ENCODE data around the gene TIPRL. TPM values are rescaled to one million over a fixed set of nuclear protein-coding genes. Genes with fewer than 3 reads are reported as not detected.

TIPRL gene
- total RNA-seq, 1 experiment from 2014 or later, result 50.0 TPM

DNA sequence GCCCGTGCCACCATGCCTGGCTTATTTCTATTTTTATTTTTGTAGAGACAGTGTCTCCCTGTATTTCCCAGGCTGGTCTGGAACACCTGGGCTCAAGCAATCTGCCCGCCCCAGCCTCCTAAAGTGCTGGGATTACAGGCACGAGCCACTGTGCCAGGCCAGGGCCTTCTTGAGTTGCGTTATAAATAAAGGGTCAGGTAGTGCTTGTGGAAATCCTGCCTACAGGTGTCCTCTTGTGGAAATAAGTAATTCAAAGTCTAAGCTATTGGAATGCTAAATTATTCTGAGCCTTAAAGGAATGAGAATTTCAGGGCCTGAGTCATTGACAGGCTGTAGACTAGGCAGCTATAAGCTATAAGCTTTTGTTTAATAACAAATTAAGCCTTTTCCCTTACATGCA lies 38.9 kb downstream of the TIPRL start:
- ChIA-PET CTCF (interaction anchor here (0.6 kb wide), 1 partner anchor 53 kb away, joined by 3 read pairs; no protein-coding TSS in a partner anchor), POLR2A (ENCODE audit: low non-redundant PET) (no interaction called here)
- no peak for TF ChIP-seq EZH2 (IDR thresholded peaks at IDR 0.05; ENCODE audit: borderline replicate concordance, low read depth, low read length, poor library complexity, severe bottlenecking)
- no TSS peak for BruUV-seq (replicated peaks)
- H3K27me3 ChIP-seq (replicated peaks; ENCODE audit: insufficient read depth, low read depth, low read length, poor library complexity), result no peaks in the 10 kb centered on the region
- H3K36me3 ChIP-seq (ENCODE audit: insufficient read depth, low read length, poor library complexity, severe bottlenecking), result no peaks in the 10 kb centered on the region
- H3K4me1 ChIP-seq (ENCODE audit: insufficient read depth, low read length, poor library complexity, severe bottlenecking), result no peaks in the 10 kb centered on the region
- no peak overlapping the region for H3K4me3 ChIP-seq (ENCODE audit: low read depth, low read length, poor library complexity, severe bottlenecking)
- no peak for DNase-seq (ENCODE audit: low spot score)
- H3K27ac ChIP-seq (ENCODE audit: low read depth, low read length, poor library complexity, severe bottlenecking), result no peak overlapping the region
- intact Hi-C loops (cut with micrococcal nuclease; ENCODE audit: unreplicated experiment), result no loop called here
- no peaks in the 10 kb centered on the region for H3K9me3 ChIP-seq (ENCODE audit: low read depth, low read length, poor library complexity, severe bottlenecking)

DNA sequence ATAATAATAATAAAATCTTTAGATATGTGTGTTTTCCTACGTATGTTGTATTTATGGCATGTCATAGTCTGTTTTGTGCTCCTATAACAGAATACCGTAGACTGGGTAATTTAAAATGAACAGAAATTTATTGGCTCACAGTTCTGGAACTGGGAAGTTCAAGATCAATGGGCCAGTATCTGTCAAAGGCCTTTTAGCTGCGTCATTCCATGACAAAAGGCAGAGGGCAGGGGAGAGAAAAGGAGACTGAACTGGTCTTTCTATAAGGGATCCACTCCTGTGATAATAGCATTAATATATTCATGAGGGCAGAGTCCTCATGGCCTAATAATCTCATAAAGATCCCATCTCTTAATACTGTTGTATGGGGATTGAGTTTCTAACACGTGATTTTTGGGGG lies 39.9 kb downstream of the TIPRL start:
- no peak overlapping the region for H3K27ac ChIP-seq (ENCODE audit: low read depth, low read length, poor library complexity, severe bottlenecking)
- POLR2A ChIA-PET (ENCODE audit: low non-redundant PET), result no interaction called here
- H3K4me1 ChIP-seq (ENCODE audit: insufficient read depth, low read length, poor library complexity, severe bottlenecking), result no peaks in the 10 kb centered on the region
- TF ChIP-seq EZH2 (IDR thresholded peaks at IDR 0.05; ENCODE audit: borderline replicate concordance, low read depth, low read length, poor library complexity, severe bottlenecking), result no peak
- TF ChIP-seq, protein P1, sequence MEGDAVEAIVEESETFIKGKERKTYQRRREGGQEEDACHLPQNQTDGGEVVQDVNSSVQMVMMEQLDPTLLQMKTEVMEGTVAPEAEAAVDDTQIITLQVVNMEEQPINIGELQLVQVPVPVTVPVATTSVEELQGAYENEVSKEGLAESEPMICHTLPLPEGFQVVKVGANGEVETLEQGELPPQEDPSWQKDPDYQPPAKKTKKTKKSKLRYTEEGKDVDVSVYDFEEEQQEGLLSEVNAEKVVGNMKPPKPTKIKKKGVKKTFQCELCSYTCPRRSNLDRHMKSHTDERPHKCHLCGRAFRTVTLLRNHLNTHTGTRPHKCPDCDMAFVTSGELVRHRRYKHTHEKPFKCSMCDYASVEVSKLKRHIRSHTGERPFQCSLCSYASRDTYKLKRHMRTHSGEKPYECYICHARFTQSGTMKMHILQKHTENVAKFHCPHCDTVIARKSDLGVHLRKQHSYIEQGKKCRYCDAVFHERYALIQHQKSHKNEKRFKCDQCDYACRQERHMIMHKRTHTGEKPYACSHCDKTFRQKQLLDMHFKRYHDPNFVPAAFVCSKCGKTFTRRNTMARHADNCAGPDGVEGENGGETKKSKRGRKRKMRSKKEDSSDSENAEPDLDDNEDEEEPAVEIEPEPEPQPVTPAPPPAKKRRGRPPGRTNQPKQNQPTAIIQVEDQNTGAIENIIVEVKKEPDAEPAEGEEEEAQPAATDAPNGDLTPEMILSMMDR (conservative IDR thresholded peaks at IDR 0.05; ENCODE audit: low read depth, low read length), result no peak
- BruUV-seq (replicated peaks), result no TSS peak
- DNase-seq (ENCODE audit: low spot score), result no peak
- no peaks in the 10 kb centered on the region for H3K36me3 ChIP-seq (ENCODE audit: insufficient read depth, low read length, poor library complexity, severe bottlenecking)
- no peaks in the 10 kb centered on the region for H3K27me3 ChIP-seq (replicated peaks; ENCODE audit: insufficient read depth, low read depth, low read length, poor library complexity)
- no peak overlapping the region for H3K4me3 ChIP-seq (ENCODE audit: low read depth, low read length, poor library complexity, severe bottlenecking)
- intact Hi-C loops (cut with micrococcal nuclease; ENCODE audit: unreplicated experiment), result no loop called here
- CTCF ChIA-PET, result no interaction called here
- H3K9me3 ChIP-seq (ENCODE audit: low read depth, low read length, poor library complexity, severe bottlenecking), result peaks cover 5% of the 10 kb centered on the region

DNA sequence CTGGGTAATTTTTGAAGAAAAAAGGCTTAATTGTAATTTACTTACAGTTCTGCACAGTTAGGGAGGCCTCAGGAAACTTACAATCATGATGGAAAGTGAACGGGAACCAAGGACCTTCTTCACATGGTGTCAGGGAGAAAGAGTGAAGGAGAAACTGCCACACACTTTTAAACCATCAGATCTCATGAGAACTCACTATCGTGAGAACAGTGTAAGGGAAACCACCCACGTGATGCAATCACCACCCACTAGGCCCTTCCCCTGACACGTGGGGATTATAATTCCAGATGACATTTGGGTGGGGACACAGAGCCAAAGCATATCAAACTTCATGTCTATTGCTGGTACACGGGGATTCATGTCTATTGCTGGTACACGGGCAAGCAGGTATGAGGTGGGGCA lies 41.7 kb downstream of the TIPRL start:
- no peak overlapping the region for H3K4me3 ChIP-seq (ENCODE audit: low read depth, low read length, poor library complexity, severe bottlenecking)
- no peaks in the 10 kb centered on the region for H3K36me3 ChIP-seq (ENCODE audit: insufficient read depth, low read length, poor library complexity, severe bottlenecking)
- intact Hi-C loops (cut with micrococcal nuclease; ENCODE audit: unreplicated experiment), result no loop called here
- no peak for TF ChIP-seq EZH2 (IDR thresholded peaks at IDR 0.05; ENCODE audit: borderline replicate concordance, low read depth, low read length, poor library complexity, severe bottlenecking)
- peaks cover 5% of the 10 kb centered on the region for H3K9me3 ChIP-seq (ENCODE audit: low read depth, low read length, poor library complexity, severe bottlenecking)
- BruUV-seq (replicated peaks), result no TSS peak
- H3K27me3 ChIP-seq (replicated peaks; ENCODE audit: insufficient read depth, low read depth, low read length, poor library complexity), result no peaks in the 10 kb centered on the region
- H3K27ac ChIP-seq (ENCODE audit: low read depth, low read length, poor library complexity, severe bottlenecking), result no peak overlapping the region
- no peaks in the 10 kb centered on the region for H3K4me1 ChIP-seq (ENCODE audit: insufficient read depth, low read length, poor library complexity, severe bottlenecking)
- CTCF ChIA-PET, result no interaction called here
- POLR2A ChIA-PET (ENCODE audit: low non-redundant PET), result no interaction called here
- DNase-seq (ENCODE audit: low spot score), result no peak

DNA sequence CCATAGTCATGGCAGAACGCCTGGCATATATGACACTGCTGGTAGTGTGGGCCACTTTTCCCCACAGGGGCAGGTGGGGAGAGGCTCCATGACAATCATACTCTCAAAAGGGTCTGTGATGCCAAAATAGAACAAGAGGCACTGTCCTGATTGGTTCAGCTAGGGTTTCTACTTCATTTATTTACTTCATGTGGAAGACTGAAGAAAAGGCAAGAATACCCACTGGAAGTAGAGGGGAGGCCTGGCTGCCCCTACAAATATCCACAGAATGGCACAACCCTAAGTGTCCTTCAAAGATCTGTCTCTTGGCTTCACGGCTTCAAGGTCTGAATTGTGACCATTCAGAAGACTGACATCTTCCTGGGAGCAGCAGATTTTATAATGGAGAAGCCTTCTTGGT lies 42.5 kb downstream of the TIPRL start:
- TF ChIP-seq, protein P1 (conservative IDR thresholded peaks at IDR 0.05; ENCODE audit: low read depth, low read length), result no peak
- no peak for TF ChIP-seq EZH2 (IDR thresholded peaks at IDR 0.05; ENCODE audit: borderline replicate concordance, low read depth, low read length, poor library complexity, severe bottlenecking)
- POLR2A ChIA-PET (ENCODE audit: low non-redundant PET), result no interaction called here
- no TSS peak for BruUV-seq (replicated peaks)
- no peaks in the 10 kb centered on the region for H3K4me1 ChIP-seq (ENCODE audit: insufficient read depth, low read length, poor library complexity, severe bottlenecking)
- no peak overlapping the region for H3K4me3 ChIP-seq (ENCODE audit: low read depth, low read length, poor library complexity, severe bottlenecking)
- H3K27ac ChIP-seq (ENCODE audit: low read depth, low read length, poor library complexity, severe bottlenecking), result no peak overlapping the region
- no peaks in the 10 kb centered on the region for H3K27me3 ChIP-seq (replicated peaks; ENCODE audit: insufficient read depth, low read depth, low read length, poor library complexity)
- intact Hi-C loops (cut with micrococcal nuclease; ENCODE audit: unreplicated experiment), result no loop called here
- DNase-seq (ENCODE audit: low spot score), result no peak
- H3K9me3 ChIP-seq (ENCODE audit: low read depth, low read length, poor library complexity, severe bottlenecking), result peaks cover 5% of the 10 kb centered on the region
- H3K36me3 ChIP-seq (ENCODE audit: insufficient read depth, low read length, poor library complexity, severe bottlenecking), result no peaks in the 10 kb centered on the region
- CTCF ChIA-PET, result no interaction called here
